Mucosa of stomach (tissue), 1 donor: ENCODE results near the gene GALNT18.

Experiments used
- H3K27me3 ChIP-seq: one replicate; pipeline ENCODE4 v1.7.0; 2013; ENCODE audit warnings: mild to moderate bottlenecking, low read length; ENCODE audit not compliant: control insufficient read depth, insufficient read depth
- H3K36me3 ChIP-seq: one replicate; pipeline ENCODE4 v1.7.0; 2013; ENCODE audit warnings: low read length; ENCODE audit not compliant: control insufficient read depth, insufficient read depth
- H3K4me1 ChIP-seq: one replicate; pipeline ENCODE4 v1.7.0; 2013; ENCODE audit warnings: mild to moderate bottlenecking, low read length; ENCODE audit not compliant: control insufficient read depth, insufficient read depth
- H3K4me3 ChIP-seq: one replicate; pipeline ENCODE4 v1.7.0; 2013; ENCODE audit warnings: low read length
- H3K9ac ChIP-seq: one replicate; pipeline ENCODE4 v1.7.0; 2013; ENCODE audit warnings: mild to moderate bottlenecking, low read length, moderate library complexity
- H3K9me3 ChIP-seq: one replicate; pipeline ENCODE4 v1.7.0; 2013; ENCODE audit warnings: mild to moderate bottlenecking, low read length, moderate library complexity; ENCODE audit not compliant: control insufficient read depth
- donor health status: Pancreatic carcinoma.

Gene GALNT18

GRCh38 chr11:11533057-11533456 lies 88.7 kb downstream of the GALNT18 start:
- H3K9ac ChIP-seq, result no peak overlapping the region
- H3K9me3 ChIP-seq, result no peaks in the 10 kb centered on the region
- H3K4me1 ChIP-seq, result no peaks in the 10 kb centered on the region
- H3K27me3 ChIP-seq, result no peaks in the 10 kb centered on the region
- H3K4me3 ChIP-seq, result no peak overlapping the region
- H3K36me3 ChIP-seq, result no peaks in the 10 kb centered on the region

- H3K9me3 ChIP-seq, result no peaks in the 10 kb centered on the region
- H3K27me3 ChIP-seq, result no peaks in the 10 kb centered on the region
- no peaks in the 10 kb centered on the region for H3K36me3 ChIP-seq
- H3K4me1 ChIP-seq, result no peaks in the 10 kb centered on the region
- no peak overlapping the region for H3K9ac ChIP-seq
- H3K4me3 ChIP-seq, result no peak overlapping the region
Observed at GRCh38 chr11:11532574-11532973, 89.2 kb downstream of the GALNT18 start.

DNA sequence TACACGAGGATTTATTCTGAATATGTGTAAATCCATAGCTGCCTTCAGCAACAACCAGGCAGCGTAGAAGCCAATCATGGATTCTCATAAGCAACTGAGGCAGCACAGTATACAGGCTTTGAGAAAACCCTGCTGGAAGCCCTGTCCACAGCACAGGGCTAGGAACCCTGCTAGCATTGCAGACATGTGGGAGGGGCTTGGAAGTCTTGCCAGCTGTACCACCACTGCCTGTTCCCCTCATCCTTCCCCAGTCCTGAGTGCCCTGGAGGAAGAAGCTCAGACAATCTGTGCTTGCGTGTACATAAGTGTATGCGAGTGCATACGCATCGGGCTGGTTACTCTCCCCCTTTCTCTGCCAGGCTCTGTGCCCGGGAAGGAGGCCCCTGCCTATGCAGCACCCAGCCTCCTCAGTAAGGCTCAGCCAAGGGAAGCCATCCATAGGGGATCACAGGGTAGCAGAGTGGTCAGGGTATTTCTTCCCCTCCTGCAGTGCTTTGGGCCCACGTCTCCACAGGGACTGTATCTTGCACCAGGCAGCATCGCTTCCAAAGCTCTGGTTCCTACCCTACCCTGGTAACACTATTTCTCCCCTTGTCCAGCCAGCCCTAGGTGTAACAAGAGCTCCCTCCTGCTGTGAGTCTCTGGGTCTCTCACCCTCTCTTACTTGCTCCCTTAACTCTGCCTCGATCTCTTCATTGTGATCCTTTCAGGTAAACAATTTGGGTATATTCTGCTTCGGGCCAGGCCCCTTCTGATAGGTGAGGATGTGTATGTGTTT lies 90.5 kb downstream of the GALNT18 start:
- Histone ChIP-seq H3K36me3 (no peaks in the 10 kb centered on the region), H3K4me1 (no peaks in the 10 kb centered on the region), H3K4me3 (no peak overlapping the region), H3K27me3 (no peaks in the 10 kb centered on the region), H3K9ac (no peak overlapping the region), H3K9me3 (no peaks in the 10 kb centered on the region)

- no peak overlapping the region for H3K4me3 ChIP-seq
- no peaks in the 10 kb centered on the region for H3K9me3 ChIP-seq
- H3K9ac ChIP-seq, result no peak overlapping the region
- H3K36me3 ChIP-seq, result no peaks in the 10 kb centered on the region
- H3K4me1 ChIP-seq, result no peaks in the 10 kb centered on the region
- H3K27me3 ChIP-seq, result no peaks in the 10 kb centered on the region
Observed at GRCh38 chr11:11528986-11529385, 92.8 kb downstream of the GALNT18 start.

GRCh38 chr11:11525283-11525682 lies 96.5 kb downstream of the GALNT18 start:
- no peaks in the 10 kb centered on the region for H3K4me1 ChIP-seq

DNA sequence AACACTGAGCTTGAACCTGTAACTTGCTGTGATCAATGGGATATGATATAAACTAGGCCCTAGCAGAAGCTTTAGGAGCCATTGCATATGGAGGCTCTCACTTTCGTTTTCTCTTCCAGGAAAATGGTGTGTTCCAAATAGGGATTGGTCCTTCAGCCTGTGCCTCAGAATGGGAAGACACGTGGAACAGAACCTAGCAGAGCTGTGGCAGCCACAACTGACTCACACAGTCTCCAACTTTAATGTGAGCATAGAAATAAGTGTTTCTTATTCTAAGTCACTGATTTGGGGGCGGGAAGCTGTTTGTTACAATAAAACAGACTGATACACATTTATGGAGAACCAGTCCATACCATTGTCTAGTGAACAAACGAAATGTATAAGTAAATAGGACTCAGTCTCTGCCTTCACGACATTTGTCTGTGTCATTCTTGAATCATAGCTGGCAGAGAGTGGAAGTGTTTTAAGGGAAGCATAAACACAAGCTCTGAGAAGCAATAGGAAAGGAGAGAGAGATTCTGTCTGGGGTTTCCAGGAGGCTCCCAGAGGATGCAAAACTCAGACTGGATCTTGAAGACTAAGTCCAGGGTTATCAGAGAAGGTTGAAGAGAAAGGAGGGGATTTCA lies 97.3 kb downstream of the GALNT18 start:
- Histone ChIP-seq H3K9me3 (no peaks in the 10 kb centered on the region), H3K4me3 (no peak overlapping the region), H3K9ac (no peak overlapping the region), H3K4me1 (no peaks in the 10 kb centered on the region), H3K36me3 (no peaks in the 10 kb centered on the region), H3K27me3 (no peaks in the 10 kb centered on the region)

More at GRCh38 chr11:11525283-11525682, 96.5 kb downstream of the GALNT18 start:
- H3K36me3 ChIP-seq, result no peaks in the 10 kb centered on the region
- no peak overlapping the region for H3K9ac ChIP-seq
- no peak overlapping the region for H3K4me3 ChIP-seq
- H3K27me3 ChIP-seq, result no peaks in the 10 kb centered on the region
- no peaks in the 10 kb centered on the region for H3K9me3 ChIP-seq

DNA sequence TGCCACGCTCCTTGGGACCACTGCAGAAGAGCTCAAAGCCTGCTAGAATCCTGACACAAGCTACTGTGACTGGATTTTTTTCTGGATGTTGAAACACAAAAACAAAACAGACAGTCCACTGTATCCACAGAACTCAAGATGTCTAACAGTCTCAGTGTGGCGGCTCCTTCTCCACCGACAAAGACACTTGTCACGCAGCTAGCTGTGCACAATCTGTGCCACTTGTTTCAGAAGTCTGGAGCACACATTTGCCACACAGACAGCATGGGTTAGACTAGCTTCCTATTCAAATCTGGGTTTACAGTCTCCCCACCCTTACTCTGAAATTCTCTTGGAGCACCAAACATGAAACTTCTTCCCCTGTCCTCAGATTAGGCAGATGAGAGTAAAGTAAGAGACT lies 99.2 kb downstream of the GALNT18 start:
- Histone ChIP-seq H3K4me3 (no peak overlapping the region), H3K27me3 (no peaks in the 10 kb centered on the region)

DNA sequence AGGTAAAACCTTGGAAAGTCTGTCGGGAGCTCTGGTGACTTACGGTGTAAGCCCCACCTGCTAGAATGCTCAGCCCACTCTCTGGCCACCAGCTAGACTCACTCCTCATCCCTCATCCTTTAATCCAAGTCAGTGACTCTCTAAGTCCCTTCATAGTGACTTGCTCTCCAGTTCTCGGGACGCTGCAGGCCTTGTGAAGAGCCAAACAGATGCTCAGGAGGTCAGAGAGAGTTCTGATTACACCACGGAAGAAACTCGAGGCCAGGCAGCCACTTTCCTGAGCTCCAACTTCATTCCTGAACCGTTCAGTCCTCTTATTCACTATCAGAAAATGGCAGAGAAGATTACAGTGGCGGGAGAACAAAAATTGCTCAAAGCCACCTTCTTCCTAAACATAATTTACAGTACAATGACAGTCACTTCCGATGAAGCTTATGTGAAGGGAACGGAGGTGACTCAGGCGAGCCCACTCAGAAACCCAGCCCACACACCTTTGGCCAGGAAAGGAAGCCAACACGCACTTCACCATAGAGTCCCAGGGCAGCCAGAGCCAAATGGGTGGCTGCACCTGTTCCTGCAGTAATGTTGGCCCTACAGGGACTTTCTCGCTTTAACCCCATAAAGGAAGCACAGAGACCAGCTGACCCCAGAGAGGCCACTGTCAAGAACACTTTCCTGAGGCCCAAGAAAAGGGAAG lies 100.4 kb downstream of the GALNT18 start:
- Histone ChIP-seq H3K27me3 (no peaks in the 10 kb centered on the region), H3K4me3 (no peak overlapping the region), H3K9ac (no peak overlapping the region), H3K9me3 (no peaks in the 10 kb centered on the region), H3K36me3 (no peaks in the 10 kb centered on the region), H3K4me1 (no peaks in the 10 kb centered on the region)

More for the DNA sequence above, 99.2 kb downstream of the GALNT18 start:
- Histone ChIP-seq H3K9ac (no peak overlapping the region), H3K4me1 (no peaks in the 10 kb centered on the region), H3K9me3 (no peaks in the 10 kb centered on the region), H3K36me3 (no peaks in the 10 kb centered on the region)

GRCh38 chr11:11520231-11521015 lies 101.4 kb downstream of the GALNT18 start:
- H3K27me3 ChIP-seq, result no peaks in the 10 kb centered on the region
- H3K4me3 ChIP-seq, result no peak overlapping the region
- H3K4me1 ChIP-seq, result no peaks in the 10 kb centered on the region
- H3K9ac ChIP-seq, result no peak overlapping the region
- no peaks in the 10 kb centered on the region for H3K9me3 ChIP-seq
- no peaks in the 10 kb centered on the region for H3K36me3 ChIP-seq

DNA sequence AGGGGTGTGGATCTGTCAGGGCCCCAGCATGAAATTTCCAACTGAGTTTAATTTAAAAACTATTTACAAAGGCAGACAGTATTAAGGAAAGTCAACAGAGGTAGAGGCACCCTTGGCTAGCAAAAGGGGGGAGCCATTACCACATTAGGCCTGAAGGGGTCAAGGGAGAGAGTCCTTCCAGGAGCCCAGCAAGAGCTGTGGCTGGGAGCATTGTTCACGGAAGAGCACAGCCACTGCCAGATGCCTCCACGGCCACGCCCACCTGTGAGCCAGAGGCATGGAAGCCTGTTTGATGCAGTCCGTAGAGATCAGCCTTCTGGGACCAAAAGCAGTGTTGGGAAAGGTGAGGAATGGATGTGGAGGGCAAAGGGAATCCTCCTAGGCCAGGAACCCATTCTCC lies 102.6 kb downstream of the GALNT18 start:
- Histone ChIP-seq H3K9me3 (no peaks in the 10 kb centered on the region), H3K36me3 (no peaks in the 10 kb centered on the region), H3K9ac (no peak overlapping the region), H3K4me3 (no peak overlapping the region), H3K27me3 (no peaks in the 10 kb centered on the region), H3K4me1 (no peaks in the 10 kb centered on the region)

DNA sequence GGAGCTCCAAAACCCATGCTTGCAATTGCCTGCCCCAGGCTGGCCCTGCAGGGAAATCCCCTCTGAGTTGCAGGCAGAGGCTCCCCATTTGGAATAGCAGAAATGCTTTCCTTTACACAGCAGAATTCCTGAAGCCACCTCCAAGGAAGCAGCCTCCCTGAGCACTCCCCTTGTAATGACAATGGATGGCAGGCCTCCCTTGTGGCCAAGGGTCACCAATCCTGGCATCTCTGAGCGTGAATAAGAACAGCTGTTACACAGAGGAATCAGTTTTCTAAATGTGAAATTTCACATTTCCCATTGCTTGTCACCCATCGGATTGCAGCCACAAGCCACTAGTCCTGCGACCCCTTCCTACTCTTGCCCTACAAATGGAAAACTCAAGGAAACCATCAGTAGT lies 107.6 kb downstream of the GALNT18 start:
- no peak overlapping the region for H3K9ac ChIP-seq
- no peaks in the 10 kb centered on the region for H3K9me3 ChIP-seq
- no peaks in the 10 kb centered on the region for H3K27me3 ChIP-seq
- H3K4me1 ChIP-seq, result no peaks in the 10 kb centered on the region
- no peaks in the 10 kb centered on the region for H3K36me3 ChIP-seq
- no peak overlapping the region for H3K4me3 ChIP-seq
